Limb (tissue), 2 donors: ENCODE results near the gene TMC5.
"Not testable (repeated sequence)": the region's sequence is repeated elsewhere in the genome, so short reads cannot be mapped to it uniquely, and the experiment has no call there.

Experiments
- DNase-seq, 2 donors: peaks; one replicate each; pipeline ENCODE4 v3.0.0-alpha.2; 2016; ENCODE audit errors: extremely low spot score in 2 of 2

TMC5 gene, protein sequence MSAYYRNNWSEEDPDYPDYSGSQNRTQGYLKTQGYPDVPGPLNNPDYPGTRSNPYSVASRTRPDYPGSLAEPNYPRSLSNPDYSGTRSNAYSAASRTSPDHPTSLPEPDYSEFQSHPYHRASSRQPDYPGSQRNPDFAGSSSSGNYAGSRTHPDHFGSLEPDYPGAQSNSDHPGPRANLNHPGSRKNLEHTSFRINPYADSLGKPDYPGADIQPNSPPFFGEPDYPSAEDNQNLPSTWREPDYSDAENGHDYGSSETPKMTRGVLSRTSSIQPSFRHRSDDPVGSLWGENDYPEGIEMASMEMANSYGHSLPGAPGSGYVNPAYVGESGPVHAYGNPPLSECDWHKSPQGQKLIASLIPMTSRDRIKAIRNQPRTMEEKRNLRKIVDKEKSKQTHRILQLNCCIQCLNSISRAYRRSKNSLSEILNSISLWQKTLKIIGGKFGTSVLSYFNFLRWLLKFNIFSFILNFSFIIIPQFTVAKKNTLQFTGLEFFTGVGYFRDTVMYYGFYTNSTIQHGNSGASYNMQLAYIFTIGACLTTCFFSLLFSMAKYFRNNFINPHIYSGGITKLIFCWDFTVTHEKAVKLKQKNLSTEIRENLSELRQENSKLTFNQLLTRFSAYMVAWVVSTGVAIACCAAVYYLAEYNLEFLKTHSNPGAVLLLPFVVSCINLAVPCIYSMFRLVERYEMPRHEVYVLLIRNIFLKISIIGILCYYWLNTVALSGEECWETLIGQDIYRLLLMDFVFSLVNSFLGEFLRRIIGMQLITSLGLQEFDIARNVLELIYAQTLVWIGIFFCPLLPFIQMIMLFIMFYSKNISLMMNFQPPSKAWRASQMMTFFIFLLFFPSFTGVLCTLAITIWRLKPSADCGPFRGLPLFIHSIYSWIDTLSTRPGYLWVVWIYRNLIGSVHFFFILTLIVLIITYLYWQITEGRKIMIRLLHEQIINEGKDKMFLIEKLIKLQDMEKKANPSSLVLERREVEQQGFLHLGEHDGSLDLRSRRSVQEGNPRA

DNA sequence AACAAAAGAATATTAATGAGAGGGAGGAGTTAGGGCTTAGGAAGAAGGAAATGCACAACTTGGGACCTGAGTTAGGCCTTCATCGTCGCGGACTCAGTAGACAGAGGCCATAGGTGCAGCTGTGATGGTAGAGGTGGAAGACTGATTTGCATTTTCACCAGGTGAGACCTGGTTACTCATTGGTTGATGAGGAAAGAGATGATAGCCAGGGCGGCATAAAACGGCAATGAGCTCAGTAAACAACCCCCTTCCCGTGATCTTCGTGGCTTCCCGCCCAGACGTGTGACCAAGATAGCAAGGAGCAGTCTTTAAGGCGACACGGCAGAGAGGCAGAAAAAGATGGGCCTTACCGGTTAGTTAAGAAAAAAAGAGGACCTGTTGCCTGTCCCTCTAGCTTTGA is at the start of gene TMC5:
Gene TMC5, plus strand, starts transcription at position 244 of the 400 bp plus-strand sequence. CDS start 22,156 bp downstream, outside the sequence.
- DNase-seq: no peak

DNA sequence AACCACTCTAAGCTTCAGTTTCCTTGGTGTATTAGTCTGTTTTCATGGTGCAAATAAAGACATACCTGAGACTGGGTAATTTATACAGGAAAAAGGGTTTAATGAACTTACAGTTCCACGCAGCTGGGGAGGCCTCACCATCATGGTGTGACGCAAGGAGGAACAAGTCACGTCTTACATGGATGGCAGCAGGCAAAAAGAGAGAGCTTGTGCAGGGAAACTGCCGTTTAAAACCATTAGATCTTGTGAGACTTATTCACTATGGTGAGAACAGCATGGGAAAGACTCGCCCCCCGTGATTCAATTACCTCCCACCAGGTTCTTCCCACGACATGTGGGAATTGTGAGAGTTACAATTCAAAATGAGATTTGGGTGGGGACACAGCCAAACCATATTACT is 45.1 kb upstream of the TMC5 start:
- DNase-seq: not testable (repeated sequence)

DNA sequence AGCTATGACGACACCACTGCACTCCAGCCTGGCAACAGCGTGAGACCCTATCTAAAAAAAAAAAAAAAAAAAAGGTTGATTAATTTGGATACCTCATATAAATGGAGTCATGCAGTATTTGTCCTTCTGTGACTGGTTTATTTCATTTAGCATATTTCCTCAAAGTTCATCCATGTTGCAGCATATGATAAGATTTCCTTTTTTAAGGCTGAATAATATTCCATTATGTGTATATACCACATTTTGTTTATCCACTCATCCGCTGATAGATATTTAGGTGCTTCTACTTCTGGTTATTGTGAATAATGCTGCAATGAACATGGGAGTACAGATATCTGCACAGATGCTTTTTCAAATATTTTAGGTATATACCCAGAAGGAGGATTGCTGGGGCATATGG is 43.3 kb upstream of the TMC5 start:
- no peak for DNase-seq

DNA sequence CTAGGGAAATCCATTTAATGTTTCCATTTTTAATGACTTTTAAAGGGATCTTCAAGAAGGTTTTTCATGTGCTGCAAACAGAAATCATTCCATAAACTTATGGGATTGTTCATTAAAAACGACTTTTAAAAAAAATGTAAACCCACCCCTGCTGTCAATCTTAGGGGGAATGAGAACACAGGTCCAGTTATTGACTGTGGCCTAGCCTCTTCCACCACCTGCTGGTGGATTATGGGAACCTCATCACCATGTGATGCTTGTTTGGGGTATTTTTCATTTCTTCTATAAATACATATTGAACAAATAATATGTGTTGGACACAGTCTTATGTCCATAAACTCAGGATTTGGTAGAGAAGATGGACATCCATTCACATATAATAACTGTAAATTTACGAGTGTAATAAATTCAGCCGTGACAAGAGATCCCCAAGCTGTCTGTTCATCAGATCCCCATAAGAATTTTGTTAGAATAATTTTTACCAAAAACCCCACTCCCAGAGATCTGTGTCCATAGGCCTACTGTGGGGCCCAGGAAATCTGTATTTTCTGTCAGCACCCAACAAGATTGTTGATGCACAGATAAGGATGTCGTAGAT is 42.0 kb upstream of the TMC5 start:
- DNase-seq: peak; percentile 54 to 61

DNA sequence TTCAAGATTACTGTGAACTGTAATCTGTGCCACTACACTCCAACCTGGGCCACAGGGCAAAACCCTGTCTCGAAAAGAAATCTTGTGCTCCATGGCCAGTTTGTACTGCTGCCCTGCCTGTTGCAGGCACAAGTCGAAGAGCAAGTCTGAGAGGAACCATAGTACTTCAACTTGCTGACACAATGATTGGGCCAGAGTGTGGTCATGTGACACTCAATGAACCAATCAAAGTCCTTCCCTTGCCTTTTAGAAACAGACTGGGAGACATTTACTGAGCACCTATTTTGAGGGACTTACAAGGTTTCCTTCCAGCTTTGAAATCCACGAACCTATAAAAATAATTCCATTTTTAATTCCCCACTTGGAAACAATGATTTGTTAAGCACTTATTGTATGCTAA is 39.8 kb upstream of the TMC5 start:
- DNase-seq: no peak

DNA sequence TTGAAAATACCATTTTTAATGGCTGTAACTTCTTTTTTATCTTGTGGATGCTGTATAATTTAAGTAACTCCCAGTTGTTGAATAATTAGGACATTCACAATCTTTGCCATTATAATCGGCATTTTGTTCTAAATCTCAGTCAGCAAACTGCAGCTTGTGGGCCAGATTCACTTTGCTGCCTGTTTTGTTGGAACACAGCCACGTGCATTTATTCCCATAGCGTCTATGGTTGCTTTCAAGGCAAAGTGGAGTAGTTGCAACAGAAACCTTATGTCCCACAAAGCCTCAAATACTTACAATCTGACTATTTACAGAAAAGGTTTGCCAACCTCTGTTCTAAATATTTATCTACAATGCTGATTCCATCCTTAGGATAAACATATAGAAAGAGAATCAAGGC is 39.2 kb upstream of the TMC5 start:
- no peak for DNase-seq

DNA sequence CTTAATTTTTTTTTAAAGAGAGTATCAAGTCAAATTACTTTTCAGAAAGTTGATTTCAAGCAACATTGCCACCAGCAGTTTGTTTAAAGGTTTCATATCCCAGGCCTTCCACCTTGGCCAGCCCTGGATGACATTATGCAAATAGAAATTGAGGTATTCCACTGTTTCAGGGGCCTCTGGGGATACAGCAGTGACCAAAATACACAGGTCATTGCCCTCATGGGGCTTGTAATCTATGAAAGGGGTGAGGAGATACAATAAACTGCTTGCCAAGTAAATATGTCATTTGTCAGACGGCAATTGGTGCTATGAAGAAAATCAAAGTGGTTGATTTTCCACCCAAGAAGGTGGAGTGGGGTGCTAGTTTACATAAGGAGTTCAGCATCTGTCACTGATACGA is 37.8 kb upstream of the TMC5 start:
- DNase-seq: no peak

DNA sequence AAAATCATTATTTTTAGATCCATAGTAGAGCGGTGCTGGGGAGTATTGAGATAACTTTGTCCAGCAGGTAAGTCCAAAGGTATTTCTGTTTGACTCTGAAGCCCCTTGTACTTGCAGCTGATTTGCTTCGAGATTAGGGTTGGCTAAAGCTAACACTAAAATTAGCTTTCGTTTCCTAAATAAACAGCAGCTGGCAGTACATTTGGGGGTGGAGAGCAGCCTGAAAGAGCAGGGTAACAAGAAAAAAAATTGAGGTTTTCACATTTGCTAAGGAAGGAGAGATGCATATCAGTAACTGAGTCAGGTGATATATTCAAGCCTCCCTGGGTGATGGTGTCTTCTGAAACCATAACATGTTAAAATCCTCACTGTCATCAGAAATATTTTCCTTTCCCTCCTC is 37.4 kb upstream of the TMC5 start:
- DNase-seq: no peak

DNA sequence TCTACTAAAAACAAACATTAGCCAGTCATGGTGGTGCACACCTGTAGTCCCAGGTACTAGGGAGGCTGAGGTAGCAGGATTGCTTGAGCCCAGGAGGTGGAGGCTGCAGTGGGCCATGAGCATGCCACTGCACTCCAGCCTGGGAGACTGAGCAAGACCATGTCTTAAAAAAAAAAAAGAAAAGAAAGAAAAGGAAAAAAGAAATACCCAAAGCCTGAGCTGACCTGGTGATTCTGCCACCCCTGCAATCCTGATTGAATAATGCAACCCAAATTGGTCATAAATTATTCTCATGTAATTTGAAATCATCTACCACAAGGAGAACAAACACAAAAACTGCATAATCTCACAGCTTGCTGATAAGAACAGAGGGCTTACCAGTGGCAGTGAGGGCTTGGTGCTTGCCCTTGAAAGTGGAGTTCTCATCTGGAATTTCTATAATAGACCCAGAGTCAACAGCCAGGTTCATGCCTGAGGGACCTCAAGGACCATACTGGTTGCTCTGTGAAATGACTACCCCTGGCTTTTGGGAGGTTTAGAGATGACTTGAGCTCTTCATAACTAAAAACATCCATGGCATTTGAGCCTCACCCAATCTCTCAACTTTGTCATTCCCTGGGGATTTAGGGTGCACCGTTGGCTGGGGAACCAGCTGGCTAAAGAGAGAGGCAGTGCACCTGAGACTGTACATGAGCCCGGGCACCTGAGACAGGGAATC is 35.4 kb upstream of the TMC5 start:
- DNase-seq: no peak

DNA sequence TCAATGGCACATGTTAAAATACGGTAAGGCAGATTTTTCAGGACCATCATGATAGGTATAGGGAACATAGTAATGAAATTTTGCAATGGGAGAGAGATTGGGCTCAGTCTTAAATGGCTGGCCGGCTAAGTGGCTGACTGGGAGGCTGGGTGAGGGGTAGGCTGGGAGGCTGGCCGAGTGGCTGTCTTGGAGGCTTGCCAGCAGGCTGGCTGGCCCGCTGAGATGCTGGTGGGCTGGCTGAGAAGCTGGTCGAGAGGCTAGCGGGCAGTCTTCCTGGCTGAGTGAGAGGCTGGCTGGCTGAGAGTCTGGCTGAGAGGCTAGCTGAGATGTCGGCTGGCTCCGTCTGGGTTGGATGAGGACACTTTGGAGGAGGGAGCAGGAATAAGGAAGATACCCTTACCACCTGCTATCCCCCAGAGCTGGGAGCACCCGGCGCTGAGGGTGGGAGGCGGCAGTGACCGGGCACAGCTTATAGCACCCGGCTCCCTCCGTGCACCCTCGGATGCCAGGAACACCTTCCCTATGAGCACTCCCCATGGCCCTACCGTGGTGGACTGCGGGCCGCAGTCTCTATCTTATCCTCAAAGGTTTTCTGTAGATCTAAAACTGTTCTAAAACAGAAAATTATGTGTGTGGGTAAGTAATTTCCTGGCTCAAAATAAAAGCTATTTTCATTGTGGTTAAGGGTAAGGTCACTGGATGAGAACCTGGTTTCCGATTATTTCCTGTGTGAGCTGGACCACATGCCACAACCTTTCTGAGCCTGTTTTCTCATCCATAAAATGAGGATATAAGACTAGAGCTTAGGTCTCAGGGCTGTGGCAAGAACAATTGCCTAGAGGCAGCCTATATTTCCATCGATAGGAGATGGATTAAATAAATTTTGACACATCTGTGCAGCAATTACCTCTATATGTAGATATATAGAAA is 34.5 kb upstream of the TMC5 start:
- DNase-seq: peak in 1 of 2 donors; percentile 34

DNA sequence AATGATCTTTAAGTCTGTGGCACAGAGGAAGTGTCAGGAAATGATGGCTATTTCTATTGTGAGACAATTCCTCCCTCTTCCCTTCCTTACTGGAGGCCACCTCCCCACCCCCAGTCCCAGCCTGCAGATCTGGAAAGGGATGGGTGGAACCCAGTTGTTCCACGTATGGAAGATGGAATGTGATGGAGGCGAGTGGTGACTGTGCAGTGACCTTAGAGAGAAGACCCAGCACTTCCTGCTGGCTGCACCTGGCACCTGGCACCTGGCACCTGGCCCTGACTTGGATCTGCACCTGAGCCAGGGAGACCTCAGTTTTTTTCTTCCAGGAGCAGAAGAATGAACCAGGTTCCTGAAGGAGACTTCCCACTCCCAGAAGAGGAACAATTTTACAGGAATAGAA is 33.0 kb upstream of the TMC5 start:
- no peak for DNase-seq

DNA sequence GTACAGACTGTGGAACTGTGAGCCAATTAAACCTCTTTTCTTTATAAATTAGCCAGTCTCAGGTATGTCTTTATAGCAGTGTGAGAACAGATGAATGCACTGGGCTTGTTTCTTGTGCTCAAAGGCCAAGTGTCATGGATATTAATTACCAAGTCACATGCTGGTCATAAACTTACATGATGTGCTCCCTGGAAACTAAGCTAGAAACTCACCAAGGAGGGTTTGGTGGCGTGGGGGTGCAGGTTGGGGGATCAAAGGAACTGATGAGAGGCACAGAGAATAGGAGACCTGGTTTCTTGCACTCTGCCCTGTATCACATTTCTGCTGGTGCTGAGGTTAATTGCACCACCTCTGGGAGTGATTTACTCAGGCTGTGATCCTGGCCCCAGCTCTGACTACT is 31.2 kb upstream of the TMC5 start:
- DNase-seq: no peak

DNA sequence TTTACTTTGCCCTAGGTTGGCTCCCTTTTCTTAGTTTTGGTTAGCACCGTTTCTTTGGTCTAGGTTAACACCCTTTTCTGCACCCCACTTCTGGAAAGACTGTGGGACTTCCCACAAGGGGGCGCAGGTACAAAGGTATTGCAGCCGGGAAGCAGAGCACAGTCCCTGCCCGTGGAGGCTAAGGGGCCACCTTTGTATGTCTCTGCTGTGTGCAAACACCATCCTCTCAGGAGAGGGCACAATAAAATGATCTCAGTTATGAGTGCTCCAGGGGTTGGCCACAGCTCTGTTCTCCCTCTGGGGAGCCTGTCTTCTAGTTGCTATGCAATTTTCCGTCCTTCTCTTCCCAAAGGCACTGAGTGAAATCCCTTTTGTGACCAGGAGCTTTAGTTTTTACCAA is 28.4 kb upstream of the TMC5 start:
- DNase-seq: peak in 1 of 2 donors; percentile 51

DNA sequence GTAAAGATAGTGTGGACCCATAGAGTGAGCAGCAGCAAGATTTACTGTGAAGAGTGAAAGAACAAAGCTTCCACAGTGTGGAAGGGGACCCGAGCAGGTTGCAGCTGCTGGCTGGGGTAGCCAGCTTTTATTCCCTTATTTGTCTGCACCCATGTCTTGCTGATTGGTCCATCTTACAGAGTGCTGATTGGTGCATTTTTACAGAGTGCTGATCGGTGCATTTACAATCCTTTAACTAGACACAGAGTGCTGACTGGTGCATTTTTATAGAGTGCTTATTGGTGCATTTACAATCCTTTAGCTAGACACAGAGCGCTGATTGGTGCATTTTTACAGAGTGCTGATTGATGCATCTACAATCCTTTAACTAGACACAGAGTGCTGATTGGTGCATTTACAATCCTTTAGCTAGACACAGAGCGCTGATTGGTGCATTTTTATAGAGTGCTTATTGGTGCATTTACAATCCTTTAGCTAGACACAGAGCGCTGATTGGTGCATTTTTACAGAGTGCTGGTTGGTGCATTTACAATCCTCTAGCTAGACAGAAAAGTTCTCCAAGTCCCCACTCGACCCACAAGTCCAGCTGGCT is 26.4 kb upstream of the TMC5 start:
- not testable (repeated sequence) for DNase-seq

DNA sequence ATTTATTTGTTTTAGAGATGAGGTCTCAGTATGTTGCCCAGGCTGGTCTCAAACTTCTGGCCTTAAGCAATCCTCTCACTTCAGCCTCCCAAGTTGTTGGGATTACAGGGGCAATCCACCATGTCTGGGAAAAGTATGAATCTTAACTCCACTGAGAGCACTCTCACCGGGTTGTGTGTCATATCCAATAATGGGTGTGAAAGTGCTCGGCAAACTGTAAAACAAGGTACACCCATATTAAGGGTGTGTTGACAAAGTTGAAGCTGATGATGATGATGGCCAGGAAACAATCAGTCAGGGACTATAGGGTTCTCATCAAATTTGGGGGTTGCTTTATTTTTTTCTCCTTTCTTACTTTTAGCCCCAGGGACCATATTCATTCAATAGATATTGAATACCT is 25.3 kb upstream of the TMC5 start:
- DNase-seq: no peak

DNA sequence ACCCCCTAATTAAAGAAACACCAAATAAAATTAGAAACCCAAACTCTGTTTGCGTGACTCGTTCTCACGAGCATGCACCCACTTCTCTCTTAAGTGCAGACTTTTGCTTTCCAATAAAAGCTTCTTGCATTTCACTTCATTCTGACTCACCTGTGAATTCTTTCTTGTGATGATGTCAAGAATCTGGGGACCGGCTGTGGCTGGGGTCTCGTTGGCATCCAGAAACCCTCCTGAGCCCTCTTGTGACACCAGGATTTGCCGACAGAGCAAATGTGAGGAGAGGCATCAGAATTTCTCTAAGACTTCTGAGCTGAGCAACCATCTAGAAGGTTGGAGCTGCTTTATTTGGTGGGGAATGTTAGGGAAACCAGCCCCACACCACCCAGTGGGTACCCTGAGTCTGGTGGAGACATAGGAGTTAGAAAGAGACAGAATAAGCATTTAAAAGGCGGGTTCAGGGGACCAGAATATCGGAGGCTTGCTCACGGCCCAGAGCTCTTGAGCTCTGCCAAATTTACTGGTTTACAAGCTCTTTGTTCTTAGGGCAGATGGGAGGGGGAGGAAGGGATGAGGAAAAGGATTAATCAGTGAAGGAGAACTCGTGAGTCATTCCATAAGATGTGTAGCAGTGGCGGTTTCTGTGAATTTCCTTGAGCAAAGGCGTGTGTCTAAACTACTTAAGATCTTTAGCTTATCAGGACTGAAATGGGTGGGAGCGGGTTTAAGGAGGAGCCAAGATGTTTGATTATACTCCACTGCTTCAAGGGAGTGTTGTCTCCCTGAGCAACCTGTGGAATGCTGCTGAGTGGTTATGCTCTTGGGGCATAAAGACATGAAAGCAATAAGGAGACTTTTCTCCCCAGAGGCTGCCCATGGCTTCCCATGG is 24.2 kb upstream of the TMC5 start:
- DNase-seq: no peak

DNA sequence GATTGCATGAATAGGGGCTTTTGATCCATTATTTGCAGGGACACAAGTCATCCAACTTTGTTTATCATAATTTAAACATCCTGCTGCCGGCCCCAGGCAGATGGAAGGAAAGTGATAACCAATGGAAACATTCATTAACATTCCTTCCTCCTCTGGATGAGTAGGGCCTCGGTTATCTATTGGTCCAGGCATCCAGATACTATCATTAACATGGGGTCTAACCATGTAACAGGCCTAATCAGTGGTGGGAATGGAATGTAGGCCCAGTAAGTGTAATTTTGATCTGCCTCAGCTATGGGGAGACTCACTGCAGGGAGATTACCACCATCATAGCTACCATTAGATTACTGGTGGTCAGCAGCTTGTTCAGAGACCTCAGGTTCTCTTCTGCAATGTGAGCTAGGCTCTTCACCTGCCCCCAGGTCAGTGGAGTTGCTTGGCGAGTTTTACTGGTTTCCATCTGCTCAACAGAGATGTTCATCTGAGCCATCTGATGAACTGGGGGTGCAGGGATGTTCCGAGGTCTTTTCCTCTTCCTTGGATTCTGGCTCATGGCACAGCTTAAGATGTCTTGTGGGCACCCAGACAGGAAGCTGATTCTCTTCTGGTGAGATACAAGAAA is 21.9 kb upstream of the TMC5 start:
- not testable (repeated sequence) for DNase-seq

DNA sequence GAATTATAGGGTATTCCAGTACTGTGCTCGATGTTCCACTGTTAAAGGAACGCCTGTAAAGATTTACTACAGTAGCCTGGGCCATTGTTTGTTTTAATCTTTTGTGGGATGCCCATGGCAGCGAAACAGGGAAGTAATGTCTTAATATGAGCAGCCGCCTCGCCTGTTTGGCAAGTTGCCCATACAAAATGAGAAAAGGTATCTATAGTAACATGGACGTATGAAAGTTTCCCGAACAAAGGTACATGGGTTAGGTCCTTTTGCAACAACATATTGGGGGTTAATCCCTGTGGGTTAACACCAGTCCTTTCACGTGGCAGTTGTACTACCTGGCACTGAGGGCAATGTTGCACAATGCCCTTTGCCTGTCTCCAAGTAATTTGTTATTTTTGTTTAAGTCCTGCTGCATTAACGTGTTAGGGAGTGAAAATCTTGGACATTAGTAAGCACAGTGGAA is 21.1 kb upstream of the TMC5 start:
- DNase-seq: no peak
